Vagina (tissue), 2 donors: ENCODE measurements around the gene DNAJC27. TPM values are rescaled to one million over a fixed set of nuclear protein-coding genes. Genes with fewer than 3 reads are reported as not detected.

Source experiments
- DNase-seq, 2 donors: peaks; one replicate each; pipeline ENCODE4 v3.0.0-alpha.2; 2017; ENCODE audit errors: extremely low spot score in 2 of 2
- H3K27ac ChIP-seq: fragments of 200-600 bp; sonication (generic); one replicate; pipeline ENCODE4 v1.5.1; 2019
- H3K27me3 ChIP-seq: fragments of 200-600 bp; sonication (generic); one replicate; pipeline ENCODE4 v1.5.1; 2019
- H3K36me3 ChIP-seq, 2 donors: fragments of 200-600 bp; sonication (generic); one replicate each; pipeline ENCODE4 v1.5.1; 2017 to 2019
- H3K4me1 ChIP-seq: fragments of 200-600 bp; sonication (generic); one replicate; pipeline ENCODE4 v1.5.1; 2019
- H3K4me3 ChIP-seq, 2 donors: fragments of 200-600 bp; sonication (generic); 1 replicate in 1 of 2; 2 replicates in 1 of 2; pipeline ENCODE4 v1.5.1; 2016 to 2019
- H3K9me3 ChIP-seq: fragments of 200-600 bp; sonication (generic); one replicate; pipeline ENCODE4 v1.5.1; 2019
- CTCF ChIP-seq, 3 experiments: fragments of 450-650 bp in 2 of 3; fragments of 200-600 bp in 1 of 3; sonication (generic) in 1 of 3; IDR thresholded peaks; one replicate each; pipeline ENCODE4 v1.5.1; 2017 to 2019; ENCODE audit warnings: antibody characterized with exemption in 3 of 3, mild to moderate bottlenecking in 2 of 3, moderate library complexity in 2 of 3
- POLR2A ChIP-seq, 2 donors: fragments of 450-650 bp; IDR thresholded peaks; one replicate each; pipeline ENCODE4 v1.6.1; 2017; ENCODE audit warnings: antibody characterized with exemption in 2 of 2, mild to moderate bottlenecking in 2 of 2, moderate library complexity in 2 of 2
- POLR2AphosphoS5 ChIP-seq, 2 donors: sonication (generic); formaldehyde crosslinking; IDR thresholded peaks; one replicate each; pipeline ENCODE4 v1.9.0; 2017; ENCODE audit warnings: antibody characterized with exemption in 2 of 2, mild to moderate bottlenecking in 2 of 2, low read depth in 1 of 2; ENCODE audit not compliant: insufficient read depth in 1 of 2
- intact Hi-C: fragments of 100-400 bp; cut with DNase I; formaldehyde crosslinking; loops from one replicate; pipeline ENCODE4 v1.15.1; 2023
- total RNA-seq: library from RNA; depleted of rRNA; stranded (reverse); fragments of >200 nt; gene quantifications from one replicate; pipeline ENCODE4 v1.2.3, GENCODE V29; 2016

DNAJC27 gene
- total RNA-seq, 1 donor from 2014 or later: 11.3 TPM

- intact Hi-C loops: loop anchor here (5.0 kb wide), 1 partner anchor 50 kb away; the partner anchor contains the start of gene ADCY3
- peak in 1 of 2 donors; percentile 88 for DNase-seq
- TF ChIP-seq POLR2AphosphoS5 (IDR thresholded peaks at IDR 0.05; ENCODE audit: insufficient read depth in 1 of 2, low read depth in 1 of 2) (no peak), CTCF (IDR thresholded peaks at IDR 0.05) (no peak), POLR2A (IDR thresholded peaks at IDR 0.05) (no peak)
Observed at GRCh38 chr2:24972315-24972961, 683 bp upstream of the DNAJC27 start.

GRCh38 chr2:24971286-24971535, 544 bp downstream of the DNAJC27 start:
- intact Hi-C loops: loop anchor here (5.0 kb wide), 1 partner anchor 49 kb away; the partner anchor contains the start of gene ADCY3
- H3K27ac ChIP-seq: peak overlapping the region; percentile 99
- H3K9me3 ChIP-seq: no peaks in the 10 kb centered on the region
- peaks cover 6% of the 10 kb centered on the region for H3K4me1 ChIP-seq
- peaks cover 0 to 8% of the 10 kb centered on the region in 2 donors for H3K36me3 ChIP-seq
- DNase-seq: no peak
- TF ChIP-seq CTCF (IDR thresholded peaks at IDR 0.05): no peak
- no peak for TF ChIP-seq POLR2A (IDR thresholded peaks at IDR 0.05)
- no peak for TF ChIP-seq POLR2AphosphoS5 (IDR thresholded peaks at IDR 0.05; ENCODE audit: insufficient read depth in 1 of 2, low read depth in 1 of 2)
- H3K27me3 ChIP-seq: no peaks in the 10 kb centered on the region
- H3K4me3 ChIP-seq: peak overlapping the region; percentile 79 to 90

More at GRCh38 chr2:24972315-24972961, 683 bp upstream of the DNAJC27 start:
- peak overlapping the region; percentile 99 for H3K27ac ChIP-seq
- H3K36me3 ChIP-seq: no peaks in the 10 kb centered on the region
- H3K9me3 ChIP-seq: no peaks in the 10 kb centered on the region
- H3K4me3 ChIP-seq: peak overlapping the region; percentile 79 to 90
- no peaks in the 10 kb centered on the region for H3K27me3 ChIP-seq
- peaks cover 6% of the 10 kb centered on the region for H3K4me1 ChIP-seq

- Histone ChIP-seq H3K9me3 (no peaks in the 10 kb centered on the region), H3K36me3 (peaks cover 0 to 13% of the 10 kb centered on the region in 2 donors), H3K27me3 (no peaks in the 10 kb centered on the region), H3K4me3 (peak overlapping the region; percentile 79 to 90), H3K27ac (peak overlapping the region; percentile 99), H3K4me1 (peaks cover 6% of the 10 kb centered on the region)
- intact Hi-C loops: loop anchor here (5.0 kb wide), 1 partner anchor 48 kb away; the partner anchor contains the start of gene ADCY3
- TF ChIP-seq CTCF (IDR thresholded peaks at IDR 0.05): no peak
- no peak for TF ChIP-seq POLR2A (IDR thresholded peaks at IDR 0.05)
- no peak for TF ChIP-seq POLR2AphosphoS5 (IDR thresholded peaks at IDR 0.05; ENCODE audit: insufficient read depth in 1 of 2, low read depth in 1 of 2)
- no peak for DNase-seq
Observed at GRCh38 chr2:24970483-24971285, 1.1 kb downstream of the DNAJC27 start.

- H3K36me3 ChIP-seq: peaks cover 0 to 18% of the 10 kb centered on the region in 2 donors
- no peaks in the 10 kb centered on the region for H3K9me3 ChIP-seq
- intact Hi-C loops: loop anchor here (5.0 kb wide), 1 partner anchor 47 kb away; the partner anchor contains the start of gene ADCY3
- H3K4me3 ChIP-seq: no peak overlapping the region
- TF ChIP-seq POLR2A (IDR thresholded peaks at IDR 0.05): no peak
- no peak for TF ChIP-seq POLR2AphosphoS5 (IDR thresholded peaks at IDR 0.05; ENCODE audit: insufficient read depth in 1 of 2, low read depth in 1 of 2)
- H3K27ac ChIP-seq: no peak overlapping the region
- peaks cover 6% of the 10 kb centered on the region for H3K4me1 ChIP-seq
- no peaks in the 10 kb centered on the region for H3K27me3 ChIP-seq
- DNase-seq: no peak
Observed at GRCh38 chr2:24969784-24970183, 2.0 kb downstream of the DNAJC27 start.

- Histone ChIP-seq H3K4me3 (no peak overlapping the region), H3K27ac (no peak overlapping the region), H3K4me1 (no peaks in the 10 kb centered on the region), H3K36me3 (peaks cover 0 to 49% of the 10 kb centered on the region in 2 donors), H3K27me3 (no peaks in the 10 kb centered on the region), H3K9me3 (no peaks in the 10 kb centered on the region)
- no peak for TF ChIP-seq CTCF (IDR thresholded peaks at IDR 0.05)
- no peak for TF ChIP-seq POLR2AphosphoS5 (IDR thresholded peaks at IDR 0.05; ENCODE audit: insufficient read depth in 1 of 2, low read depth in 1 of 2)
- no peak for TF ChIP-seq POLR2A (IDR thresholded peaks at IDR 0.05)
- no peak for DNase-seq
- intact Hi-C loops: no loop called here
Observed at GRCh38 chr2:24961903-24962302, 9.9 kb downstream of the DNAJC27 start.
